ENCODE data around the gene GNMT.
"Not testable (repeated sequence)": the region's sequence is repeated elsewhere in the genome, so short reads cannot be mapped to it uniquely, and the experiment has no call there.

GNMT gene

DNA sequence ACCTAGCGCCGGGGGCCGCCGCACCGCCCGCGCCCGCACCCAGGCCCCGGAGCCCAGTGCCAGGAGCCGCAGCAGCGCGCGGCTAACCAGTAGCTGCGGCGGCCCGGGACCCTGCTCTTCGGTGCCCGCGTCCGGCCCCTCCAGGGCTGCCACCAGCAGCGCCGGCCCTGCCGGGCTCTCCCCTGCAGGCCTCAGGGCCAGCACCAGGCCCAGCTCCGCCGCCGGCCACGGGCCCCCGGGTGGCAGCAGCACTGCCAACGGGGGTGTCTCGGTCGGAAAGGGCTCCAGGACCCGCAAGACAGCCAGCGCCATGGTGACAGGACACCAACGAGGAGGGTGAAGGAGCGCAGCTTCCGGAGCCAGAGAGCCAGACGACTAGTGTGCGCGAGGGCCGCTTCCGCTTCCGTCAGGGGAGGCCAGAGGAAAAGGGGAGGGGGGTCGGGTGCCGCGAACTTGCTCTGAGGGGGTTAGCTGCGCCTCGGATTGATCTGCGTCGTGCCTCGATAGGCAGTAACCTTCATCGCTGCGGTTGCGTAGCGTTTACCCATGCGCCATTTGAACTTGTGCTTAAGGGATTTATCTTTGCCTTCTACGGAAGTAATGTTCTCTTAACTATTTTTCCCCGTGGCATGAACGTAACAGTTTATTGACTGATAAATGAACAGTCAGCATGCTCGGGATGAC, 18.4 kb downstream of the GNMT start, which contains the start of gene PEX6:
PEX6 (minus strand) TSS at position 343 of the 684 bp plus-strand sequence; CDS start at position 312, 31 bp downstream.
- peak; percentile 95 to 96 for DNase-seq

DNA sequence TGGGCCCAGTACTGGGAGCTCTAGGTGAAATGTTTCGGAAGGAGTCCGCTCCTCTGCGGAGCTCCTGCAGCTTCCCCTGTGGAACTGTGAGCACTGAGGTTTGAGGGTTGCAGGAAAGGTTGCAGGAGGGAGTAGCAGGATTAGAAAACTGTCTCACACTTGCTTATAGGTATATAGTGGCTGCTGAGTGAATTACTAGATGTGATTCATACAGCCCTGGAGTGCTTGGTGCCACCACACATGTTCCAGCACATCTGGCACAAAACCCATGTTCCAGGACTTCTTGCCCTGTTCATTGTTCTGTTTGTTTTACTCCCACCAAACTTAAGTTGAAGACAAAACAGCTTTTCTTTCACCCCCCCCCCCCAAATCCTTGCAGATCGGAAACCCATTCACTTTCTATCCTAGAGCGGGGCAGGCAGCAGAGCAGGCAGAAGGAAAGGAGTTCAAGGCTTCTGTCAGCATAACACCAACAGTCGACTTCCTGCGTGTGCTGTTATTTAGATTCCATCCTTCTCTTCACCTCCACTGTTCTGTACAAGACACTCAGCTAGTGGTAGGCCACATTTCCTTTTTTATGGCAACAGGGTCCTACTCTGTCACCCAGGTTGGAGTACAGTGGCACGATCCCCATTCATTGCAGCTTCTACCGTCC, 19.1 kb downstream of the GNMT start:
- DNase-seq: no peak

DNA sequence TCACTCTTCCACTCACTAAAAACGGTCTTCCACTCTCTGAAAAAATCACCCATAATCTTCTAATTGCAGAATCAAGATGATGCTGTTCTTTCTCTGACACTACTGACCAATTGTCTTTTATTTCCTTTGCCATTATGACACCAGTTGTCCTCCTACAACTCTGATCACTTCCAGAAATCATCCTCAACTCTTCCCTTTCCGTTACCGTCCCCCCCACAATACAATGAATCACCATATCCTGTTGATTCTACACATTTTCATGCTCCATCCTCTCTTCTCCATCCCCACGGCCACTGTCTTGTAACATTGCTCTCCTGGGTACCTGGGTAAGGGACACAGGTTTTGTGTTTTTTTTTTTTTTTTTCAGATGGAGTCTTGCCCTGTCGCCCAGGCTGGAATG, 21.3 kb downstream of the GNMT start:
- no peak for DNase-seq

DNA sequence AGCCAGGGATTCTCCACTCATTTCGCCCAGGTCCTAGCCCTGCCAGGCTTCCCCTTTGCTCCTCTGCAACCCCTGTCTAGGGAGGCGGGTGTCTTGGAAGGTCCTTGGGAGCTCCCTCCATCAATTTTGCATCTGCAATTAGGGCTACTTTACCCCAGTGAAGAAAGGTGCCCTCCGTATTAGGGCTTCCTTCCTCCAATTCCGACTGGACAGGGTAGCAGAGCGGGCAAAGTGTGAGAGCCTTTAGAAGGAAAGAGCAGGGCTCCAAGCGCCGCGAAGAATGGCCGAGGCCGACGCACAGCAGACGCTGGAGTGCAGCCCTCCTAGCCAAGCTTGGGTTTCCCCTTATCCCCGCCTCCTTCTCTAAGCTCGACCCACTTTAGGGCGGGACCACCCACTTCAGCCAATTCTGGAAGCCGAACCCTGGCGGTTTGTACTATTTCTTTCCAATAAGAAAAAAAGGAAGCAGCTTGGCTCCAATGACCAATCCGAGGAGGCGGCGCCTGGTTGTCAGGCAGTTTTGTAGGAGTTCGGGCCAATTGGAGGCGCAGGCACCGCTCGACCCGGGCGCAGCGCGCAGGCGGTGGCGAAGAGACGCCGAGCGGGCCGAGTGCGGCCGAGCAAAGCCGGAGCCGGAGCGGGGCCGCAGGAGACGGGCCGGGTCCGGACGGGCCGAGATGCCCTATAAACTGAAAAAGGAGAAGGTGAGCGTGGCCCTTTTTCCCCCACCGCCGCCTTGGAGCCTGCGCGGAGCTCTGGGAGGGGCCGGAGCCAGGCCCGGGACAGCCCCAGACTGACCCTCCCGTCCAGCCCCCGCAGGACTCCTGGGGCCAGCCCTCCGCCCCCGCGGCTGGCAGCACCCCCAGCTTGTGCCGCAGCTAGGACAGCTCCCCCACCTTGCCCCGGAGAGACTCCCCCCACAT, 23.7 kb downstream of the GNMT start, which contains the start of gene PPP2R5D:
PPP2R5D (plus strand) TSS at position 570 of the 923 bp plus-strand sequence; CDS start at position 678, 108 bp downstream.
- peak; percentile 98 for DNase-seq

DNA sequence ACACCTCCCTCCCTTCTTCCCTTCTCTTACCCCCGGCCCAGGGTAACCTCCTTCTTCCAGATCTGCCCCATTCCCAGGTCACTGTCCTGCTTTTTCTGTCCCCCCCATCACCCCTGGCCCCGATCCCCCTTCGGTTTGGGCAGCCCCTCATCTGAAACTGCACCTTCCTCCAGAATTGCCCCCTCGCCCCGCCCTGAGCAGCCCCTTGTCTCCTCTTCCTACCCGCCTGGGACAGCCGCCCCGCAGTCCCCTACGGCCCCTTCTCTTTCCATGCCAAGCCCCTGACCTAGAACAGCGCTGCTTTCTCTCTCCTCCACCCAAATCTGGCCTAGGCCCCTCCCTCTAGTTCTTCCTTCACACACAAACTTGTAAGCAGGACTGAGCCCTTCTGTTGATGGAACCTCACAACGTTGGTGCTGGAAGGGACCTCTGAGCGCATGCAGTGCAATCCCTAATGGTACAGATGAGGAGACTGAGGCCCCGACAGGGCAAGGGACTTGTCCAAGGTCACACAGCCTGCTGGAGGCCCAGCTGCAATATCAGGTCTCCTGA, 24.4 kb downstream of the GNMT start:
- DNase-seq: peak; percentile 51

DNA sequence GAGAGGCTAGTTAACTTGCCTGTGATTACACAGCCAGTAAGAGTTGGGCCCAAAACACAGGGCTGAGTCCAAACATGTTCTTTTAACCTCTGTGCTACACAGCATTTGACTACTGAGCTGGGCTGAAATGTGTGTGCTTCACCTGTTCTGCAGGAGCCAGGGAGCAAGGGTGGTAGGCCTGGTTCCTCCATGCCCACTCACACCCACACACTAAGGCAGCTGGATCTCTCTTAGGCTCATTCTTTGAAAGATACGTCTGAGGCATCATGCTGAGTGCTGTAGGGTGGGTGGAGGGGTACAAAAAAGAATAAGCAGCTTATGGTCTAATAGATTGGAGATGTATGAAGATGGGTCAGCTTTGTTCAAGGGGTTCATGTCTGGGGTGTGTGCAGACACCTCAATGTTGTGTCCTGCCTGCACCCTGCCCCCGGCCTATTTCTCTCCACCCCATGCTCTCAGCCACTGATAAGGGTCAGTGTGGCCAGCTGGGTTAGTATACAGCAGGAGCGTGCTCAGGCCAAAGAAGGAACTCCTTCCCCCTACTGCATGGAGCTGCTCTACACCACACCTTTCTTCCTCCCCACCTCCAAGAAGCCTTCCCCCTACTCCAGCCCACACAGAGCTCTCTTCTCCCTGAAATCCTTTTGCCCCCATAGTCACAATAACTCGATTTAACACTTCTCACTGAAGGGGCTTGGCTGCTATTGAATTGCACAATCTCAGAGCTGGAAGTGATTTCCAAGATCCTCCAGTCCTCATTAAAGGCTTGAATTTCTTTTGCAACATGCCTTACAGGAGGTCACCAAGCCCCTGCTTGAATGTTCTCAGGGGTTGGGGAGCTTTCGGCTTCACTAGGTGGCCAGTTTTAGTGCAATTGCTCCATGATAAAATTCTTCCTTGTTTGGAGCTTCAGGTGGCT, 27.2 kb downstream of the GNMT start:
- DNase-seq: no peak

DNA sequence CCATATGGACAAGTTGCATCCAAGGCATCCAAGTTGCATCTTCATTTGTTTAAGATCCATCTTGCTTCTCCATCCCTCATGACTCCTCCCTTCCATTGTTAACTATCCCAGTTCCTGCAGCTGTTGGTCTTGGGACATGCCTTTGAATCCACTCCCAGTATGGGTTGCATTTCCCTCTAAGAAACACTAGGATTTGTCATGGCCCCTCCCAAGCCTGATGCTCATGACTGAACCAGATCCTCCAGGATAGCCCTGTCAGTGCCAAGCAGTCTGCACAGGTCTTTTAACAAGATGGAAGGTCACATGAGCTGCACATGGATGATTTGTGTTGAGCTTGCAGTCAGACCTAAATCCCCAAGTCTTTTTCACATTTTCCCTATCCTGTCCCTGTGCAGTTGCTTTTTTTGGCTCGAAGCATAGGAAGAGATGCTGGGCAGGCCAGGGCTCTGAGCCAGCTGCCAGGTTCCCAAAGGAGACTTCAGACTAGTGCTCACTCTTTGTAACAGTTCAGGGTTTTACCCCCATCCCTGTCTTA, 28.0 kb downstream of the GNMT start:
- DNase-seq: no peak

DNA sequence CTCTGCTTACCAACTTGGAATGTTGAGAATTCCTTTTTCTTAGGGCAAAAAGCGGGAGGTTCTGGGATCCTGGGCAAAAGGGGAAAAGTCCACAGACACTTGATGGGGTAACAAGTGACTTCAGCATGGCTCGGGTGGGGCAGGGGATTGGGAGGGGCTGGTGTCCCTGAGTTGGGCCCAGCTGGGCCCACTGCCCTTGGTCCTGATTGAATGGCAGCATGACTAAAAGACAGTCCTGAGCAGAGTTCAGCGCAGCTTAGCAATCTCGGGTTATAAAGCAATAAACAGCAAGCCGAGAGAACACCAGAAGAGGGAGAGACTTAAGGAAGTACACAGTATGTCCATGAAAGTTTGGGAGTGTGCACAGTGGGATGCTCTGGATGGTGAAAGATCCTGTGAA, 29.4 kb downstream of the GNMT start:
- DNase-seq: no peak

DNA sequence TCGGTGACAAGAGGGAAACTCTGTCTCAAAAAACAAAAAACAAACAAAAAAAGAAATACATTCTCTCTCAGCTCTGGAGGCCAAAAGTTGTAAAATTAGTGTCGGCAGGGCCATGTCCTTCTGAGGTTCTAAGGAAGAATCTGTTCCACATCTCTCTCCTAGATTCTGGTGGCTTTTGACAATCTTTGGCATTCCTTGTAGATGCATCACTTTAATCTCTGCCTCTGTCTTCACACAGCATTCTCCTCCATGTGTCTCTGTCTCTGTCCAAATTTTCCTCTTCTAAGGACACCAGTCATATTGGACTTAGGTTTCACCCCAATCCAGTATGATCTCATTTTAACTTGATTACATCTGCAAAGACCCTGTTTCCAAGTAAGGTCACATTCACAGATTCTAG, 32.9 kb downstream of the GNMT start:
- DNase-seq: no peak

DNA sequence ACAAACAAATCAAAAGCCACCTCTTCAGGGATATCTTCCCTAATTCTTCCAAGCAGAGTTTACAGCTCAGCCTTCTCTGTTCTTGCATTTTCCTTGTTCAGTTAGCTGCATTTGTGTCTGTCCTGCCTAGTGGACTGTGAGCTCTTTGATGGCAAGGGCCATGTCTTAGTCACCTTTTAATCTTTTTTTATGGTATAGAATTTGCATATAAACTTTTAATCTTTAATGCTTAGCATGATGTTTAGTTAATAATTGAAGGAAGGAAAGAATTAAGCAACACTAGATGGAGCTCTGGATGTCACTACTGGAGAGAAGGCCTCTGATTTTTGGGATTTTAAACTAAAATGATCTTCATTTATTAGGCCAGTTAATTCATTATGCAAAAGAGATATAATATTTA, 36.0 kb downstream of the GNMT start:
- no peak for DNase-seq

DNA sequence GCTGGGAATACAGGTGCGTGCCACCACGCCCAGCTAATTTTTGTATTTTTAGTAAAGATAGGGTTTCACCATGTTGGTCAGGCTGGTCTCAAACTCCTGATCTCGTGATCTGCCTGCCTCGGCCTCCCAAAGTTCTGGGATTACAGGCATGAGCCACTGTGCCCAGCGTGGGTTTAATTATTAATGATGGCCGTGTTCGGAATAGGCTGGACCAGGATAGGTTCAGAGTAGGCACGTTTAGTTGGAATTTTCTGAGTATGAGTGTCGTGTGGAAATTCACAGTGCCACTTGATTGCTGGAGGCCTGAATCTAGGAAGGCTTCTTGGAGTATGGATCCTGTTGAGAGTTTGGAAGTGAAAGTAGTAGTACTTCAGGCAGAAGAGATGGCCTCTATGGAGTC, 37.7 kb downstream of the GNMT start:
- DNase-seq: not testable (repeated sequence)

DNA sequence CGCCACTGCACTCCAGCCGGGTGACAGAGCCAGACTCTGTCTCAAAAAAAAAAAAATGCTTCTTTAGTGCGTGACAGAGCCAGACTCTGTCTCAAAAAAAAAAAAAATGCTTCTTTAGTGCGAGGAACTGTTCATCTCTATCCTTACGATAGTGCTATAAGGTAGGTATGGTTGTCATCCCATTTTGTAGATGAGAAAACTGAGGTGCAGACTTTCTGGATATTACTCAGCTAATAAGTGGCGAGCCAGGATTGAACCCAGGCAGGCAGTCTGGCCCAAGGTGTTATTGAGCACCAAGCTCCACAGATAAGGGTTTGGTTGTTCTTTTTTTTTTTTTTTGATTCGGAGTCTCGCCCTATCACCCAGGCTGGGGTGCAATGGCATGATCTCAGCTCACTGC, 41.3 kb downstream of the GNMT start:
- DNase-seq: no peak

DNA sequence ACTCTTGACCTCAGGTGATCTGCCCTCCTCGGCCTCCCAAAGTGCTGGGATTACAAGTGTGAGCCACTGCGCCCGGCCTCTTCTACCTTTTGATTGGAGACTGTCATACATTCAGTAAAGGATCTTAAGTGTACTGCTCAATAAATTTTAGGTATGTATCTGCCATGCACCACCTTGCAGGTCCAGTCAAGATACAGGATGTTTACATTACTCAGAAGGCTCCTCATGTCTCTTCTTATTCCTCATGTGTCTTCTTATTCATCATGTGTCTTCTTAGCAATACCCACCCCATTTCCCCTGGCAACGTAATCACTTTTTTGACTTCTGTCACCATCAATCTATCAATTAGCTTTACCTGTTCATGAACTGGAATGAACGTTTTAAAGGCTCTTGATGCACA, 45.3 kb downstream of the GNMT start:
- no peak for DNase-seq

DNA sequence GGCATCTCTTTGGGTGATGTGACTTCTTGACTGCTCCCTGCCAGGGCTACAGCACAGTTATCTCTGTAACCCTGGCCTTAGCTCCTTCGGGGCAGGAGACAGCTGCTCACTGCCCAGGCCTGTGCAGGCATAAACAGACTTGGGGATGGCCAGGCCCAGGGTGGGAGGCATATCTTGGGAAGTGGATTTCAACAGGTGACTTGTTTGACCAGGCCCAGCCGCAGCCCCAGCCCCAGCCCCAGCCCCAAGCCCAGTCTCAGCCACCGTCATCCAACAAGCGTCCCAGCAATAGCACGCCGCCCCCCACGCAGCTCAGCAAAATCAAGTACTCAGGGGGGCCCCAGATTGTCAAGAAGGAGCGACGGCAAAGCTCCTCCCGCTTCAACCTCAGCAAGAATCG, 45.7 kb downstream of the GNMT start:
- DNase-seq: no peak

DNA sequence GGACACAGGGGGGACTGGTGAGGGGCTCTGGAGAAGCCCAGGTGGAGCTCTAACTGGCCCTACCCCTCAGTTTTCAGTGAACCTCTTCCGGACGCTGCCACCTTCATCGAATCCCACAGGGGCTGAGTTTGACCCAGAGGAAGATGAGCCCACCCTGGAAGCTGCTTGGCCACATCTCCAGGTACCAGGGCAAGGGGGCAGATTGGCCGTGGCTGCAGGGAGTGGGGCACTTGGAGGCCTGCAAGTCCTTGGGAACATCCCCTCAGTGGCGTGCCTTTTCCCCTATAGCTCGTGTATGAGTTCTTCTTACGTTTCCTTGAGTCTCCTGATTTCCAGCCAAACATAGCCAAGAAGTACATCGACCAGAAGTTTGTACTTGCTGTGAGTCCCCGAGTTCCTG, 46.6 kb downstream of the GNMT start:
- DNase-seq: no peak

DNA sequence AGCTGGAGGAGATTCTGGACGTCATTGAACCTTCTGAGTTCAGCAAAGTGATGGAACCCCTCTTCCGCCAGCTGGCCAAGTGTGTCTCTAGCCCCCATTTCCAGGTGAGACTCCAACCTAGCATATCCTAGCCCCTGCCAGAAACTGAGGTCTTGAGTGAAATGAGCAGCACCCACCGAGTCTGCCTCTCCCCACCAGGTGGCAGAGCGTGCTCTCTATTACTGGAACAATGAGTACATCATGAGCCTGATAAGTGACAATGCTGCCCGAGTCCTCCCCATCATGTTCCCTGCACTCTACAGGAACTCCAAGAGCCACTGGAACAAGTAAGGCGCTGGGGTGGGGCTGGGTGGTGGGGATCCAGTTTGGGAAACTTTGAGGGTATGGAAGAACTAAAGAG, 48.6 kb downstream of the GNMT start:
- peak; percentile 52 for DNase-seq

DNA sequence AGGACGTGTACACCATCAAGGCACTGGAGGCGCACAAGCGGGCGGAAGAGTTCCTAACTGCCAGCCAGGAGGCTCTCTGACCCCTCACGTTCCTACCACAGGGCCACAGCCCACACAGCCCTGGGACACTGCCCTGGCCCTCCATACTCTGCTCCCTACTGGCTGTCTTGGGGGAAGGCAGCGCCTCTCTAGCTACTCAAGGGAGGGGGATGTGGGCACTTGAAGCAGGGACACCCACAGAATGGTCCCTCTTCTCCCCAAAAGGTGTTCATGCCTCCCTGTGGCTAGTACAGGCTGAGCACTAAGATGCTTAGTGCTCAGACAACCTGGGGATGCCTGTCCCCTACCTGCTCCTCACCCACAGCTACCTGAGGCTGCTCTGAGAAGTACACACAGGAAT, 50.7 kb downstream of the GNMT start:
- no peak for DNase-seq

DNA sequence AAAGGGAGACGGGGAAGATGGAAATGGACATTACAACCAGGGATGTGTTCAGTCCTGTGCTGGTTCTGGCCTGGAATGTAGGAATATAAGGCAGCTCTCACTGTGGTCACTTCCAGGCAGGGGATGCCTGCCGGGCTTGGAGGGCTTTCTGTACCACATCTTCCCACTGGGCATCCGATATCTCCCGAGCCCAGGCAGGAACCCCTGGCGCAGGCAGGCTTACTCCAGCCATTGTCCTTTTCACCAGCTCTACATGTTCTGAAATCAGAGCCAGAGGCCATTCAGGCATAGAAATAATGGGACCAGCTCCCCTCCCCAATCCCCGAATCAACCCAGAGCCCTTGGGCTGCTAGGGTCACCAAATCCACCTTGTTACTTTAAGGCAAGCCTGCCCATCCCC, 51.8 kb downstream of the GNMT start:
- DNase-seq: no peak

DNA sequence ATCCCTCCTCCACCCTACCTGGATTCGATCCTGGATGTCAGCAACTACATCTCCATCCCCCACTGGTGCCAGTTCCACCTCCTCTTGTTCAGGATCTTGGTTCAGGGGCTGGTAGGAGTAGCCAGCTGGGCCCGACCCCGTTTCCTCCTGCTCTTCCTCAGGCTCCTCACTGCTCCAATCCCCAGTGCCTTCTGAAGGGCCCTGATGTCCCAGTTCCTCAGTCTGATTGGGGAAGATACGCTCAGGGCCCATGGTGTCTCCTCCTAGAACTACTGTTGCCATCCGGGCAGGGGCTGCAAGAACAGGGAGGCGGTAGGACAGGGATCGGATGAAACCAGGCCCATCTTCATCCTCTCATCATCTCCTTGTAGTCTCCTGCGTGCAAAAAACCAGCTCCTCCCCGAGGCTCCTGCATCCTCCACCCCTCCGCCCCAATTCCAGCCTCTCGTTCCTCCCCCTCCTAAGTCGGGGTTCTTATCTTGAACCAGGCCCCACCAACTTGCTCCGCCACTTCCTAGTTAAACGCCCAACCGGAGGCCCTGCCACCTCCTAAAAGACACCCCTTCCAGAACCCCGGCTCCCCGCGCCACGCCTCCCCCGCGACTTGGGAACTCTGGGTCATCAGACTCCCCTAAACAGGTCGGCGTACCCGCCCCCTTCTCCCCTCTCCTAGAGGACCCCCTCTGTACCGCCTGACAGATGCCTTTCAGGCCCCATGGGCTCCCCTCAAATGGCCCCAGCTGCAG, 52.7 kb downstream of the GNMT start:
- DNase-seq: no peak

Measured in activated T-cell treated with anti-CD3 and anti-CD28 coated beads, Interleukin-2, amount 50 U/mL, for 48 hours (primary cell).